Upper lobe of right lung (tissue), 1 donor: ENCODE results near the gene SLC44A5. TPM values are rescaled to one million over a fixed set of nuclear protein-coding genes. Genes with fewer than 3 reads are reported as not detected.

Experiments used
- ATAC-seq: fragments of 200-7000 bp; cut with Tn5 transposase; one replicate; pipeline ENCODE4 v1.9.1; 2020; ENCODE audit warnings: mild to moderate bottlenecking, moderate library complexity
- DNase-seq: peaks from one replicate; pipeline ENCODE4 v3.0.0-alpha.2; 2020
- H3K27ac ChIP-seq: fragments of 200-600 bp; one replicate; pipeline ENCODE4 v1.8.0; 2022
- H3K27me3 ChIP-seq: fragments of 200-600 bp; one replicate; pipeline ENCODE4 v1.8.0; 2022; ENCODE audit warnings: mild to moderate bottlenecking
- H3K36me3 ChIP-seq: fragments of 200-600 bp; one replicate; pipeline ENCODE4 v1.8.0; 2022
- H3K4me1 ChIP-seq: fragments of 200-600 bp; one replicate; pipeline ENCODE4 v1.8.0; 2022
- H3K4me3 ChIP-seq: fragments of 200-600 bp; one replicate; pipeline ENCODE4 v1.8.0; 2022; ENCODE audit warnings: mild to moderate bottlenecking
- H3K9me3 ChIP-seq: fragments of 200-600 bp; one replicate; pipeline ENCODE4 v1.8.0; 2022
- intact Hi-C: fragments of 100-400 bp; cut with DNase I; formaldehyde crosslinking; loops from one replicate; pipeline ENCODE4 v1.11.0; 2022
- total RNA-seq: library from RNA; stranded (reverse); fragmentation: NEBNext Ultra II Directional; extraction: Animal tissue kit (Norgen Biotek cat#: 25700); gene quantifications from one replicate; pipeline ENCODE4 v1.2.1, GENCODE V29; 2021
- TF ChIP-seq, protein P1 (sequence below): fragments of 200-600 bp; IDR thresholded peaks from one replicate; pipeline ENCODE4 v1.8.0; 2022; ENCODE audit warnings: antibody characterized with exemption
- donor health status: DM: no; HTN: yes; CAD: no; lungs with severe emphysema.

The SLC44A5 gene
- total RNA-seq, 1 donor from 2014 or later, result 0.55 TPM

DNA sequence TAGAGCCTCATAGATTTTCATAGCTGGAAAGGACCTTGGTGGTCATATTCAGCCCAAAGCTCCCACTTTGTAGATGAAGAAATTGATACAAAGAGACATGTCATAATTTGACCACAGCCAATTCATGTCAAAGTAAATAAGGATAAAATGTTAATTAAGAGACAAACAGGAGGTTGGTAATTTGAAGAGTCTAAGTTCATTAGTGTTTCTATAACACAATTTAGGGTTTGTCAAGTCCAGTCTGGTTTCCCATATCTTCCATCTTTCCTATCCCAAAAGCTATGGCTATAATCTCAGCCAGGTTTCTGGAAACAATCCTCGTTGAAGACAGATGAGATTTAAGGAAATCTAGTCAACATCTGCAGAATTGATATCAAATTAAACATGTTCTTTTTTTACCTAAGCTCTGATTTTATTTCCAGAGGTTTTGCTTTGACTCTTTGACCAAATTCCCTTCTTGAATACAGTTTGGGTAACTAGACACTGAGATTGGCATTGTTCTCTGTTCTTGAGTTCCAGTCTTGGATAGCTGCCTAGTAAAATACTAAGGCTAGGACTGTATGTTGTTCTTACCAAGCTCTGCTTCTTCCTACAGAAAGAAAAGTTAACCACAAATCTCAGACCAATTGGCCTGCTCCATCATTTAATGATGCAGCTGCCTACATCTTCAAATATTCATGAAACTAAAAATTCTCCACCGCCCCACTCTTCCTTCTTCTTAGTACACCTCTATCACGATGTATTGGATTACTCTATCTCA, 62.0 kb downstream of the SLC44A5 start:
- H3K4me1 ChIP-seq, result no peaks in the 10 kb centered on the region
- H3K27me3 ChIP-seq, result no peaks in the 10 kb centered on the region
- no peaks in the 10 kb centered on the region for H3K9me3 ChIP-seq
- DNase-seq (no peak), ATAC-seq (no peak)
- TF ChIP-seq, protein P1, sequence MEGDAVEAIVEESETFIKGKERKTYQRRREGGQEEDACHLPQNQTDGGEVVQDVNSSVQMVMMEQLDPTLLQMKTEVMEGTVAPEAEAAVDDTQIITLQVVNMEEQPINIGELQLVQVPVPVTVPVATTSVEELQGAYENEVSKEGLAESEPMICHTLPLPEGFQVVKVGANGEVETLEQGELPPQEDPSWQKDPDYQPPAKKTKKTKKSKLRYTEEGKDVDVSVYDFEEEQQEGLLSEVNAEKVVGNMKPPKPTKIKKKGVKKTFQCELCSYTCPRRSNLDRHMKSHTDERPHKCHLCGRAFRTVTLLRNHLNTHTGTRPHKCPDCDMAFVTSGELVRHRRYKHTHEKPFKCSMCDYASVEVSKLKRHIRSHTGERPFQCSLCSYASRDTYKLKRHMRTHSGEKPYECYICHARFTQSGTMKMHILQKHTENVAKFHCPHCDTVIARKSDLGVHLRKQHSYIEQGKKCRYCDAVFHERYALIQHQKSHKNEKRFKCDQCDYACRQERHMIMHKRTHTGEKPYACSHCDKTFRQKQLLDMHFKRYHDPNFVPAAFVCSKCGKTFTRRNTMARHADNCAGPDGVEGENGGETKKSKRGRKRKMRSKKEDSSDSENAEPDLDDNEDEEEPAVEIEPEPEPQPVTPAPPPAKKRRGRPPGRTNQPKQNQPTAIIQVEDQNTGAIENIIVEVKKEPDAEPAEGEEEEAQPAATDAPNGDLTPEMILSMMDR, result no peak
- no peak overlapping the region for H3K4me3 ChIP-seq
- H3K27ac ChIP-seq, result no peak overlapping the region
- intact Hi-C loops, result no loop called here
- no peaks in the 10 kb centered on the region for H3K36me3 ChIP-seq

DNA sequence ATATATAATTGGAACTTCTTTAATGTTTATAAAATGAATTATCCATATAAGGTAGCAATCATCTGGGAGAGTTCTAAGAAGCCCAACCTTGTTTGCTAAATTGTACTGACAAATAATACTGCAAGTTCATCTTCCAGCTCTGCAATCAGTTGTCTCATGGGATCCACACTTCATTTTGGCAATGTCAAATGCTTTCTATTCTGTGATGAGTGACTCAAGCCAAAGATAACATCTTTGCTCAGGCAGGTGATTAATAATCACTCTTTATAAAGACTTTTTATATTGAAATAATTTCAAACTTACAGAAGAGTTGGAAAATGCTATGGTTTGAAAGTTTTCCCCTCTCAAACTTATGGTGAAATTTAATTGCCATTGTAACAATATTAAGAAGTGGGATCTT, 67.2 kb downstream of the SLC44A5 start:
- ATAC-seq (no peak), DNase-seq (no peak)
- Histone ChIP-seq H3K27me3 (no peaks in the 10 kb centered on the region), H3K4me1 (no peaks in the 10 kb centered on the region), H3K27ac (no peak overlapping the region), H3K9me3 (no peaks in the 10 kb centered on the region), H3K36me3 (no peaks in the 10 kb centered on the region), H3K4me3 (no peak overlapping the region)
- TF ChIP-seq, protein P1, result no peak
- intact Hi-C loops, result no loop called here

DNA sequence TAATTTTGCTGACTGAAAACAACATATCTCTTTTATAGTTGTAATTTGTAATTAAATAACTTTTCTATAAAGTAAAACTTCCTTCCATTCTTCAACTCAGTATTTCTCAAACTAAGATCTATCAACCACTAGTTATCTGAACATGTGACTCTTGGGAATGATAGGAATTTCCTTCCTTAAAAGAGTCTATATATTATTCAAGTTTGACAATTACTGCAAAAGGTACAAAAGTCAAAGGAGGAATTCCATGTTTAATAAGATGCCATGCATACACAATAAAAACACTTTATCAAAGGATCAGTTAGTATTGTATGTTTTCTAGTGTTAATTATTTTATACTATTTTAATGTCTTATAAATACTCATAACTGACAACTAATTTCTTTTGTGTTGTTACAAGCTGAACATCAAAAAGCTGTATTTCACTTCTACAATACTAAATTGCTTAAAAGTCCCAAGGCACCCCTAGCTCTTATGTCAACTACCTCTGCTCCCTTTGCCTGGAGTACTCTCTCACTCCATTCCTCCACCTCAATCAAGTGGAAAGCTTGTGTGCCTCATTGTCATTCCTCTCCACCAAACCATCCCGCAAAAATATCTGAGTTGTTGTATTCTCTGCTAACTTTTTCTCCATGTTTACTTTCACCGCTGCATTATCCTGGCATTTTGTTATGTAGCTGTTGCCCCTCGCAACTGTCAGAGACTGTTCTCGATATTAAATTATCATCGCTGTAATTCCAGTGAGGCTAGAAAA, 67.9 kb downstream of the SLC44A5 start:
- intact Hi-C loops, result no loop called here
- Histone ChIP-seq H3K27me3 (no peaks in the 10 kb centered on the region), H3K36me3 (no peaks in the 10 kb centered on the region), H3K4me3 (no peak overlapping the region), H3K27ac (no peak overlapping the region), H3K4me1 (no peaks in the 10 kb centered on the region), H3K9me3 (no peaks in the 10 kb centered on the region)
- no peak for ATAC-seq
- TF ChIP-seq, protein P1, result no peak
- DNase-seq, result no peak

- H3K9me3 ChIP-seq, result no peaks in the 10 kb centered on the region
- ATAC-seq (no peak), DNase-seq (no peak)
- H3K4me3 ChIP-seq, result no peak overlapping the region
- H3K4me1 ChIP-seq, result no peaks in the 10 kb centered on the region
- H3K27me3 ChIP-seq, result no peaks in the 10 kb centered on the region
- intact Hi-C loops, result no loop called here
- H3K27ac ChIP-seq, result no peak overlapping the region
- H3K36me3 ChIP-seq, result no peaks in the 10 kb centered on the region
- TF ChIP-seq, protein P1, result no peak
Measured at GRCh38 chr1:75539230-75540116, 71.4 kb downstream of the SLC44A5 start.

DNA sequence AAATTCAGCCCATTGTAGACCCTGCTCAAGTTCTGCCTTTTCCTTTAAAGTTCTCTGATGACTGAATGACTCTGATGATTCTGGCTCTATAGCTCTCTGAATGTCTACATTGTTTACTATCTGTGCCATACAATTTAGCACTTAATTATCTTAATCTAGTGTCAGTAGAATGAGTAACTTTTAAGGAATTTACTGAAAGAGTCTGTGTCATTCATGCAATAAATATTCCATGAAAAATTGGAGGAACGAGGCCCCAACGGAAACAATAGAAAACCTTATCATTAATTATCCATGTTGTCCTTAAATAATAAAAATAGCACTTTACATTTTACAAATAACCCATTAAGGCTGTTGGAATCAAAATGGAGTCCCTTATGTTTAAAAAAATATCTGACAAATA, 77.8 kb downstream of the SLC44A5 start:
- Histone ChIP-seq H3K9me3 (no peaks in the 10 kb centered on the region), H3K27ac (no peak overlapping the region), H3K36me3 (no peaks in the 10 kb centered on the region), H3K27me3 (no peaks in the 10 kb centered on the region), H3K4me3 (no peak overlapping the region), H3K4me1 (no peaks in the 10 kb centered on the region)
- DNase-seq (no peak), ATAC-seq (no peak)
- TF ChIP-seq, protein P1, result no peak
- intact Hi-C loops, result no loop called here
